OCI-LY1 (cell line): ENCODE measurements around the gene SCRN1.

ENCODE experiments used
- H2AFZ ChIP-seq: fragments of 200-600 bp; sonication (generic), shearing (Covaris generic); 2 replicates; pipeline ENCODE4 v1.6.0; 2014; ENCODE audit warnings: antibody characterized with exemption, mild to moderate bottlenecking, low read length
- H3F3A ChIP-seq: fragments of 200-600 bp; sonication (generic), shearing (Covaris generic); 2 replicates; pipeline ENCODE4 v1.6.0; 2014; ENCODE audit warnings: mild to moderate bottlenecking, antibody characterized with exemption, low read length, moderate library complexity; ENCODE audit not compliant: insufficient read depth
- H3K27ac ChIP-seq: fragments of 200-600 bp; sonication (generic); 2 replicates; pipeline ENCODE4 v1.5.1; 2014; ENCODE audit warnings: low read length, mixed run types, mild to moderate bottlenecking, low read depth; ENCODE audit not compliant: poor library complexity, severe bottlenecking
- H3K27me3 ChIP-seq: fragments of 200-600 bp; sonication (generic); 2 replicates; pipeline ENCODE4 v1.6.0; 2014; ENCODE audit warnings: antibody characterized with exemption, mild to moderate bottlenecking, low read length, moderate library complexity; ENCODE audit not compliant: insufficient read depth
- H3K36me3 ChIP-seq: fragments of 200-600 bp; sonication (generic); 2 replicates; pipeline ENCODE4 v1.6.1; 2014; ENCODE audit warnings: mild to moderate bottlenecking, antibody characterized with exemption, low read length, moderate library complexity, mixed read lengths; ENCODE audit not compliant: insufficient read depth
- H3K4me1 ChIP-seq: fragments of 200-600 bp; sonication (generic); 2 replicates; pipeline ENCODE4 v1.5.1; 2014; ENCODE audit warnings: mild to moderate bottlenecking, low read length, moderate library complexity; ENCODE audit not compliant: insufficient read depth, severe bottlenecking
- H3K4me2 ChIP-seq: fragments of 200-600 bp; sonication (generic), shearing (Covaris generic); 2 replicates; pipeline ENCODE4 v1.6.1; 2014; ENCODE audit warnings: low read length
- H3K4me3 ChIP-seq: fragments of 200-600 bp; sonication (generic); 2 replicates; pipeline ENCODE4 v1.5.1; 2014; ENCODE audit warnings: low read length, low read depth, mild to moderate bottlenecking, mixed read lengths; ENCODE audit not compliant: poor library complexity, severe bottlenecking
- H3K79me2 ChIP-seq: fragments of 200-600 bp; shearing (Covaris generic); 2 replicates; pipeline ENCODE4 v1.6.1; 2016; ENCODE audit warnings: mixed run types, low read length, mixed read lengths; ENCODE audit not compliant: insufficient read depth
- H3K9ac ChIP-seq: fragments of 200-600 bp; sonication (generic), shearing (Covaris generic); 2 replicates; pipeline ENCODE4 v1.6.1; 2014; ENCODE audit warnings: mild to moderate bottlenecking, low read length, mixed read lengths
- H3K9me2 ChIP-seq: fragments of 200-600 bp; sonication (generic), shearing (Covaris generic); 2 replicates; pipeline ENCODE4 v1.6.1; 2014; ENCODE audit warnings: low read depth, mild to moderate bottlenecking, low read length, mixed read lengths
- H3K9me3 ChIP-seq: fragments of 200-600 bp; shearing (Covaris generic); 2 replicates; pipeline ENCODE4 v1.6.1; 2014; ENCODE audit warnings: low read length, mixed read lengths
- H4K20me1 ChIP-seq: fragments of 200-600 bp; sonication (generic), shearing (Covaris generic); 2 replicates; pipeline ENCODE4 v1.6.0; 2016; ENCODE audit warnings: mild to moderate bottlenecking, low read length; ENCODE audit not compliant: insufficient read depth
- EZH2 ChIP-seq: fragments of 200-600 bp; sonication (generic), shearing (Covaris generic); IDR thresholded peaks from 2 replicates; pipeline ENCODE4 v1.8.0; 2017; ENCODE audit warnings: borderline replicate concordance, mixed run types, mild to moderate bottlenecking, antibody characterized with exemption, low read length, moderate library complexity, mixed read lengths
- TF ChIP-seq, protein P1 (sequence below): fragments of 200-600 bp; sonication (generic), shearing (Covaris generic); IDR thresholded peaks from 2 replicates; pipeline ENCODE4 v1.5.1; 2017; ENCODE audit warnings: mild to moderate bottlenecking, antibody characterized with exemption, low read length, moderate library complexity, mixed read lengths

SCRN1 gene

GRCh38 chr7:30010021-30010420 is 20.4 kb upstream of the SCRN1 start:
- H3K4me1 ChIP-seq: no peaks in the 10 kb centered on the region
- H3F3A ChIP-seq: no peaks in the 10 kb centered on the region
- no peaks in the 10 kb centered on the region for H3K27me3 ChIP-seq
- no peaks in the 10 kb centered on the region for H3K9me2 ChIP-seq
- no peaks in the 10 kb centered on the region for H3K9me3 ChIP-seq
- TF ChIP-seq EZH2: no peak
- TF ChIP-seq, protein P1, sequence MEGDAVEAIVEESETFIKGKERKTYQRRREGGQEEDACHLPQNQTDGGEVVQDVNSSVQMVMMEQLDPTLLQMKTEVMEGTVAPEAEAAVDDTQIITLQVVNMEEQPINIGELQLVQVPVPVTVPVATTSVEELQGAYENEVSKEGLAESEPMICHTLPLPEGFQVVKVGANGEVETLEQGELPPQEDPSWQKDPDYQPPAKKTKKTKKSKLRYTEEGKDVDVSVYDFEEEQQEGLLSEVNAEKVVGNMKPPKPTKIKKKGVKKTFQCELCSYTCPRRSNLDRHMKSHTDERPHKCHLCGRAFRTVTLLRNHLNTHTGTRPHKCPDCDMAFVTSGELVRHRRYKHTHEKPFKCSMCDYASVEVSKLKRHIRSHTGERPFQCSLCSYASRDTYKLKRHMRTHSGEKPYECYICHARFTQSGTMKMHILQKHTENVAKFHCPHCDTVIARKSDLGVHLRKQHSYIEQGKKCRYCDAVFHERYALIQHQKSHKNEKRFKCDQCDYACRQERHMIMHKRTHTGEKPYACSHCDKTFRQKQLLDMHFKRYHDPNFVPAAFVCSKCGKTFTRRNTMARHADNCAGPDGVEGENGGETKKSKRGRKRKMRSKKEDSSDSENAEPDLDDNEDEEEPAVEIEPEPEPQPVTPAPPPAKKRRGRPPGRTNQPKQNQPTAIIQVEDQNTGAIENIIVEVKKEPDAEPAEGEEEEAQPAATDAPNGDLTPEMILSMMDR: no peak
- H3K36me3 ChIP-seq: peaks cover 15% of the 10 kb centered on the region
- no peak overlapping the region for H2AFZ ChIP-seq
- no peak overlapping the region for H3K4me3 ChIP-seq
- H3K4me2 ChIP-seq: no peak overlapping the region
- H4K20me1 ChIP-seq: no peaks in the 10 kb centered on the region
- H3K79me2 ChIP-seq: no peaks in the 10 kb centered on the region
- no peak overlapping the region for H3K9ac ChIP-seq
- no peak overlapping the region for H3K27ac ChIP-seq

- no peaks in the 10 kb centered on the region for H3K79me2 ChIP-seq
- H4K20me1 ChIP-seq: no peaks in the 10 kb centered on the region
- H3F3A ChIP-seq: no peaks in the 10 kb centered on the region
- H3K4me3 ChIP-seq: no peak overlapping the region
- no peaks in the 10 kb centered on the region for H3K9me2 ChIP-seq
- TF ChIP-seq EZH2: no peak
- TF ChIP-seq, protein P1: no peak
- H3K27me3 ChIP-seq: no peaks in the 10 kb centered on the region
- no peaks in the 10 kb centered on the region for H3K9me3 ChIP-seq
- no peak overlapping the region for H3K27ac ChIP-seq
- H3K4me2 ChIP-seq: no peak overlapping the region
- peaks cover 3% of the 10 kb centered on the region for H3K4me1 ChIP-seq
- H2AFZ ChIP-seq: no peak overlapping the region
- H3K36me3 ChIP-seq: no peaks in the 10 kb centered on the region
- no peak overlapping the region for H3K9ac ChIP-seq
These were observed 15.9 kb upstream of the SCRN1 start for GRCh38 chr7:30005464-30005863.

GRCh38 chr7:30003098-30003497 is 13.5 kb upstream of the SCRN1 start:
- H2AFZ ChIP-seq: no peak overlapping the region
- no peaks in the 10 kb centered on the region for H3K9me3 ChIP-seq
- no peaks in the 10 kb centered on the region for H3K79me2 ChIP-seq
- H3K36me3 ChIP-seq: no peaks in the 10 kb centered on the region; the same call in 1 of the 2 replicates
- no peaks in the 10 kb centered on the region for H4K20me1 ChIP-seq
- peaks cover 4% of the 10 kb centered on the region for H3K4me1 ChIP-seq
- no peak overlapping the region for H3K4me3 ChIP-seq
- H3F3A ChIP-seq: no peaks in the 10 kb centered on the region
- no peak for TF ChIP-seq EZH2
- TF ChIP-seq, protein P1: no peak
- no peak overlapping the region for H3K9ac ChIP-seq
- H3K27ac ChIP-seq: no peak overlapping the region
- no peaks in the 10 kb centered on the region for H3K9me2 ChIP-seq
- no peak overlapping the region for H3K4me2 ChIP-seq
- H3K27me3 ChIP-seq: no peaks in the 10 kb centered on the region
